Neural progenitor cell (in vitro differentiated cells): ENCODE data around the gene PEMT.

Experiments used
- CTCF ChIP-seq: fragments of 200-600 bp; sonication (generic); IDR thresholded peaks from 2 replicates; pipeline ENCODE4 v1.5.1; 2017; ENCODE audit warnings: antibody characterized with exemption, mild to moderate bottlenecking
- EZH2 ChIP-seq: fragments of 200-600 bp; sonication (generic); IDR thresholded peaks from 2 replicates; pipeline ENCODE4 v1.6.1; 2017; ENCODE audit warnings: antibody characterized with exemption, mild to moderate bottlenecking, moderate library complexity
- EZH2phosphoT487 ChIP-seq: fragments of 200-600 bp; sonication (generic); IDR thresholded peaks from 2 replicates; pipeline ENCODE4 v1.6.1; 2017; ENCODE audit warnings: antibody characterized with exemption

- TF ChIP-seq CTCF (no peak), EZH2phosphoT487 (no peak), EZH2 (no peak)
Measured at GRCh38 chr17:17547210-17547764, 44.2 kb downstream of the PEMT start.
